ENCODE data around the gene SHOC2.

SHOC2 gene

GRCh38 chr10:110873951-110874350 lies 45.5 kb upstream of the SHOC2 start:
- TF ChIP-seq CTCF (IDR thresholded peaks at IDR 0.05; ENCODE audit: control insufficient read depth, insufficient read depth, low read depth, low read length, missing control alignments): no peak
- DNase-seq (ENCODE audit: low read depth): no peak
- H3K4me3 ChIP-seq (ENCODE audit: control insufficient read depth, low read depth, low read length): no peak overlapping the region

GRCh38 chr10:110876000-110876399 lies 43.4 kb upstream of the SHOC2 start:
- no peak for TF ChIP-seq CTCF (IDR thresholded peaks at IDR 0.05; ENCODE audit: control insufficient read depth, insufficient read depth, low read depth, low read length, missing control alignments)
- no peak for DNase-seq (ENCODE audit: low read depth)

GRCh38 chr10:110876788-110877187 lies 42.6 kb upstream of the SHOC2 start:
- DNase-seq (ENCODE audit: low read depth): no peak
- no peak for TF ChIP-seq CTCF (IDR thresholded peaks at IDR 0.05; ENCODE audit: control insufficient read depth, insufficient read depth, low read depth, low read length, missing control alignments)
- H3K4me3 ChIP-seq (ENCODE audit: control insufficient read depth, low read depth, low read length): no peak overlapping the region

More at GRCh38 chr10:110876000-110876399, 43.4 kb upstream of the SHOC2 start:
- no peak overlapping the region for H3K4me3 ChIP-seq (ENCODE audit: control insufficient read depth, low read depth, low read length)

GRCh38 chr10:110880012-110880411 lies 39.4 kb upstream of the SHOC2 start:
- H3K4me3 ChIP-seq (ENCODE audit: control insufficient read depth, low read depth, low read length): no peak overlapping the region
- TF ChIP-seq CTCF (IDR thresholded peaks at IDR 0.05; ENCODE audit: control insufficient read depth, insufficient read depth, low read depth, low read length, missing control alignments): no peak
- DNase-seq (ENCODE audit: low read depth): no peak

GRCh38 chr10:110881247-110881646 lies 38.2 kb upstream of the SHOC2 start:
- no peak for DNase-seq (ENCODE audit: low read depth)
- no peak for TF ChIP-seq CTCF (IDR thresholded peaks at IDR 0.05; ENCODE audit: control insufficient read depth, insufficient read depth, low read depth, low read length, missing control alignments)
- H3K4me3 ChIP-seq (ENCODE audit: control insufficient read depth, low read depth, low read length): no peak overlapping the region

GRCh38 chr10:110881905-110882304 lies 37.5 kb upstream of the SHOC2 start:
- H3K4me3 ChIP-seq (ENCODE audit: control insufficient read depth, low read depth, low read length): no peak overlapping the region
- TF ChIP-seq CTCF (IDR thresholded peaks at IDR 0.05; ENCODE audit: control insufficient read depth, insufficient read depth, low read depth, low read length, missing control alignments): no peak
- no peak for DNase-seq (ENCODE audit: low read depth)

- no peak for TF ChIP-seq CTCF (IDR thresholded peaks at IDR 0.05; ENCODE audit: control insufficient read depth, insufficient read depth, low read depth, low read length, missing control alignments)
- no peak for DNase-seq (ENCODE audit: low read depth)
- H3K4me3 ChIP-seq (ENCODE audit: control insufficient read depth, low read depth, low read length): no peak overlapping the region
Measured at GRCh38 chr10:110883924-110884323, 35.5 kb upstream of the SHOC2 start.

Data from AG09309 (cell line).